ENCODE results near the gene MAP1LC3A. TPM values are rescaled to one million over a fixed set of nuclear protein-coding genes. Genes with fewer than 3 reads are reported as not detected.

MAP1LC3A gene
- total and polyA plus RNA-seq, 2 donors (not counting 3 experiments of a cell fraction or from before 2014, with no cell fraction given) = 32.1 to 39.8 TPM

GRCh38 chr20:34532320-34532719 lies 26.2 kb upstream of the MAP1LC3A start:
- no peak overlapping the region for H3K27ac ChIP-seq (ENCODE audit: insufficient read depth, low read depth, low read length)
- intact Hi-C loops (cut with micrococcal nuclease) (no loop called here), dilution Hi-C loops (cut with MboI; ENCODE audit: extremely low pct_ligation_motif_present, low sequenced_read_pairs) (no loop called here)
- DNase-seq (ENCODE audit: low read depth, low spot score) = no peak
- no peak for FAIRE-seq
- no peak overlapping the region for H3K4me2 ChIP-seq (ENCODE audit: insufficient read depth, low read length)
- H3K9me1 ChIP-seq (replicated peaks; ENCODE audit: control insufficient read depth, extremely low read depth, insufficient read depth, low read length) = no peaks in the 10 kb centered on the region
- no peaks in the 10 kb centered on the region for H4K20me1 ChIP-seq (replicated peaks; ENCODE audit: control insufficient read depth, extremely low read depth, insufficient read depth, low read length)
- POLR2A ChIA-PET = no interaction called here
- CTCF ChIA-PET = interaction anchor here (0.9 to 1.6 kb wide), 4 partner anchors 10 to 342 kb away, joined by 3 to 4 read pairs (median 3); no protein-coding TSS in a partner anchor
- H3K4me1 ChIP-seq (ENCODE audit: control insufficient read depth, extremely low read depth, insufficient read depth, low read length) = no peaks in the 10 kb centered on the region
- TF ChIP-seq CTCF (IDR thresholded peaks at IDR 0.05; ENCODE audit: extremely low read depth in 1 of 2, insufficient read depth in 1 of 2, low read depth in 1 of 2, low read length in 2 of 2) = no peak
- TF ChIP-seq POLR2AphosphoS5 (IDR thresholded peaks at IDR 0.05; ENCODE audit: insufficient read depth, low read depth, low read length) = no peak
- no peak for TF ChIP-seq FOS (IDR thresholded peaks at IDR 0.05; ENCODE audit: borderline replicate concordance, insufficient read depth, low read length)
- no peak for TF ChIP-seq EZH2 (IDR thresholded peaks at IDR 0.05; ENCODE audit: borderline replicate concordance, low read depth, low read length, severe bottlenecking)
- TF ChIP-seq MYC (IDR thresholded peaks at IDR 0.05; ENCODE audit: low read depth, low read length) = no peak
- no peak for TF ChIP-seq GATA2 (IDR thresholded peaks at IDR 0.05; ENCODE audit: insufficient read depth, insufficient read length, low read depth, low read length)
- TF ChIP-seq POLR2A (IDR thresholded peaks at IDR 0.05; ENCODE audit: low read depth, low read length) = no peak
- TF ChIP-seq, protein P1, sequence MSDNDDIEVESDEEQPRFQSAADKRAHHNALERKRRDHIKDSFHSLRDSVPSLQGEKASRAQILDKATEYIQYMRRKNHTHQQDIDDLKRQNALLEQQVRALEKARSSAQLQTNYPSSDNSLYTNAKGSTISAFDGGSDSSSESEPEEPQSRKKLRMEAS (IDR thresholded peaks at IDR 0.05; ENCODE audit: insufficient read depth, insufficient read length) = no peak
- TF ChIP-seq JUN (IDR thresholded peaks at IDR 0.05; ENCODE audit: borderline replicate concordance, insufficient read depth, insufficient read length, low read depth) = no peak
- no peak overlapping the region for H2AFZ ChIP-seq (ENCODE audit: low read depth, low read length)
- H3K4me3 ChIP-seq (replicated peaks in 1 of 3; ENCODE audit: insufficient read depth in 1 of 3, low read depth in 1 of 3, low read length in 3 of 3) = no peak overlapping the region
- H3K79me2 ChIP-seq (ENCODE audit: control insufficient read depth, insufficient read depth, low read length) = peaks cover 6% of the 10 kb centered on the region
- H3K9ac ChIP-seq (replicated peaks; ENCODE audit: extremely low read depth, insufficient read depth, low read length) = no peak overlapping the region
- no peaks in the 10 kb centered on the region for H3K9me3 ChIP-seq (replicated peaks; ENCODE audit: control insufficient read depth, insufficient read depth, low read length)
- H3K27me3 ChIP-seq (ENCODE audit: control insufficient read depth in 2 of 2, insufficient read depth in 2 of 2, low read length in 2 of 2) = no peaks in the 10 kb centered on the region
- BruUV-seq (replicated peaks) = no TSS peak
- peaks cover 12 to 57% of the 10 kb centered on the region in 2 experiments for H3K36me3 ChIP-seq (ENCODE audit: control insufficient read depth in 2 of 2, extremely low read depth in 1 of 2, insufficient read depth in 2 of 2, low read length in 2 of 2)

Measured in endothelial cell of umbilical vein (primary cell).